ENCODE measurements around the gene ELF5. TPM values are rescaled to one million over a fixed set of nuclear protein-coding genes. Genes with fewer than 3 reads are reported as not detected.
A peak's percentile ranks its signal among the peaks of the same experiment; 100 is the strongest.

ELF5 gene
- total RNA-seq, 6 experiments from 2014 or later, result 0.09 to 0.22 TPM; not detected in 4

GRCh38 chr11:34530545-34531234, 17.1 kb upstream of the ELF5 start:
- H3K27ac ChIP-seq, result no peak overlapping the region
- intact Hi-C loops (cut with DNase I), result no loop called here
- WGBS (ENCODE audit: insufficient coverage, low coverage, low lambda C conversion rate, missing lambda C conversion rate), result 95% methylated on average over 3 of the region's 3 CpGs
- no peak for ATAC-seq
- no peaks in the 10 kb centered on the region for H3K27me3 ChIP-seq
- H3K36me3 ChIP-seq, result no peaks in the 10 kb centered on the region
- TF ChIP-seq CTCF (IDR thresholded peaks at IDR 0.05), result no peak
- no peak for TF ChIP-seq POLR2A (IDR thresholded peaks at IDR 0.05)
- no peak overlapping the region for H3K4me3 ChIP-seq
- no peak for DNase-seq
- H3K4me1 ChIP-seq, result peaks cover 0 to 23% (median 6%) of the 10 kb centered on the region in 4 donors
- no peaks in the 10 kb centered on the region for H3K9me3 ChIP-seq

GRCh38 chr11:34529643-34530042, 16.0 kb upstream of the ELF5 start:
- Histone ChIP-seq H3K36me3 (no peaks in the 10 kb centered on the region), H3K27me3 (no peaks in the 10 kb centered on the region), H3K27ac (peak overlapping the region in 1 of 3 donors; percentile 10), H3K4me3 (no peak overlapping the region), H3K4me1 (peaks cover 0 to 23% (median 6%) of the 10 kb centered on the region in 4 donors), H3K9me3 (no peaks in the 10 kb centered on the region)
- 24% methylated on average over 1 of the region's 1 CpG for WGBS (ENCODE audit: insufficient coverage, low coverage, low lambda C conversion rate, missing lambda C conversion rate)
- no peak for DNase-seq
- intact Hi-C loops (cut with DNase I), result no loop called here
- TF ChIP-seq CTCF (IDR thresholded peaks at IDR 0.05) (no peak), POLR2A (IDR thresholded peaks at IDR 0.05) (no peak)
- ATAC-seq, result peak; percentile 73 to 80 (median 78)

GRCh38 chr11:34528072-34528471, 14.5 kb upstream of the ELF5 start:
- Histone ChIP-seq H3K4me1 (peaks cover 0 to 23% (median 6%) of the 10 kb centered on the region in 4 donors), H3K9me3 (no peaks in the 10 kb centered on the region), H3K27ac (no peak overlapping the region), H3K36me3 (no peaks in the 10 kb centered on the region), H3K4me3 (no peak overlapping the region), H3K27me3 (no peaks in the 10 kb centered on the region)
- WGBS (ENCODE audit: insufficient coverage, low coverage, low lambda C conversion rate, missing lambda C conversion rate), result 16% methylated on average over 2 of the region's 2 CpGs
- no peak for TF ChIP-seq POLR2A (IDR thresholded peaks at IDR 0.05)
- no peak for TF ChIP-seq CTCF (IDR thresholded peaks at IDR 0.05)
- ATAC-seq (peak in 3 of 4 donors; percentile 54 to 64 (median 54)), DNase-seq (no peak)
- intact Hi-C loops (cut with DNase I), result no loop called here

- DNase-seq (no peak), ATAC-seq (peak in 1 of 4 donors; percentile 38)
- H3K36me3 ChIP-seq, result no peaks in the 10 kb centered on the region
- intact Hi-C loops (cut with DNase I), result no loop called here
- no peak overlapping the region for H3K4me3 ChIP-seq
- no peaks in the 10 kb centered on the region for H3K9me3 ChIP-seq
- H3K4me1 ChIP-seq, result peaks cover 0 to 23% (median 6%) of the 10 kb centered on the region in 4 donors
- TF ChIP-seq CTCF (IDR thresholded peaks at IDR 0.05), result no peak
- TF ChIP-seq POLR2A (IDR thresholded peaks at IDR 0.05), result no peak
- H3K27me3 ChIP-seq, result no peaks in the 10 kb centered on the region
- WGBS (ENCODE audit: insufficient coverage, low coverage, low lambda C conversion rate, missing lambda C conversion rate), result 71% methylated on average over 5 of the region's 9 CpGs
- no peak overlapping the region for H3K27ac ChIP-seq
Observed at GRCh38 chr11:34525888-34526657, 12.5 kb upstream of the ELF5 start.

Measured in right lobe of liver (tissue), 6 donors.